Esophagus mucosa (tissue), 1 donor: ENCODE data around the gene PIP5K1B. TPM values are rescaled to one million over a fixed set of nuclear protein-coding genes. Genes with fewer than 3 reads are reported as not detected.

ENCODE experiments used
- ATAC-seq: fragments of 200-7000 bp; cut with Tn5 transposase; one replicate; pipeline ENCODE4 v1.9.1; 2020
- total RNA-seq: library from RNA; stranded (reverse); gene quantifications from one replicate; pipeline ENCODE4 v1.2.4, GENCODE V29; 2023
- donor health status: DM: yes; HTN: yes; CAD: no.

The PIP5K1B gene
- total RNA-seq, 1 donor from 2014 or later, result 1.3 TPM

GRCh38 chr9:68914751-68915150 is 209.7 kb downstream of the PIP5K1B start:
- ATAC-seq, result no peak

- ATAC-seq, result no peak
Observed at GRCh38 chr9:68919661-68920060, 214.6 kb downstream of the PIP5K1B start.

GRCh38 chr9:68920921-68921320 is 215.9 kb downstream of the PIP5K1B start:
- no peak for ATAC-seq

GRCh38 chr9:68923480-68923879 is 218.4 kb downstream of the PIP5K1B start:
- no peak for ATAC-seq

GRCh38 chr9:68925175-68925574 is 220.1 kb downstream of the PIP5K1B start:
- no peak for ATAC-seq

GRCh38 chr9:68927165-68927564 is 222.1 kb downstream of the PIP5K1B start:
- no peak for ATAC-seq

- ATAC-seq, result no peak
Observed at GRCh38 chr9:68931821-68932220, 226.8 kb downstream of the PIP5K1B start.

GRCh38 chr9:68932458-68932857 is 227.4 kb downstream of the PIP5K1B start:
- ATAC-seq, result no peak

GRCh38 chr9:68933434-68934328 is 228.6 kb downstream of the PIP5K1B start:
- no peak for ATAC-seq

- ATAC-seq, result no peak
Observed at GRCh38 chr9:68934329-68934644, 229.2 kb downstream of the PIP5K1B start.

GRCh38 chr9:68940573-68940972 is 235.5 kb downstream of the PIP5K1B start:
- no peak for ATAC-seq

- no peak for ATAC-seq
Observed at GRCh38 chr9:68941780-68942459, 236.9 kb downstream of the PIP5K1B start.

GRCh38 chr9:68942790-68943189 is 237.8 kb downstream of the PIP5K1B start:
- no peak for ATAC-seq

- ATAC-seq, result no peak
Observed at GRCh38 chr9:68947015-68947414, 242.0 kb downstream of the PIP5K1B start.

GRCh38 chr9:68947842-68948569 is 243.0 kb downstream of the PIP5K1B start:
- no peak for ATAC-seq

- no peak for ATAC-seq
Observed at GRCh38 chr9:68949271-68950000, 244.4 kb downstream of the PIP5K1B start.

- ATAC-seq, result no peak
Observed at GRCh38 chr9:68950188-68950587, 245.1 kb downstream of the PIP5K1B start.

- ATAC-seq, result no peak
Observed at GRCh38 chr9:68950689-68951088, 245.6 kb downstream of the PIP5K1B start.

- no peak for ATAC-seq
Observed at GRCh38 chr9:68951879-68952659, 247.0 kb downstream of the PIP5K1B start.

GRCh38 chr9:68953771-68954170 is 248.7 kb downstream of the PIP5K1B start:
- no peak for ATAC-seq

GRCh38 chr9:68955330-68955729 is 250.3 kb downstream of the PIP5K1B start:
- no peak for ATAC-seq

GRCh38 chr9:68957479-68957878 is 252.4 kb downstream of the PIP5K1B start:
- no peak for ATAC-seq
